Activated T-cell treated with anti-CD3 and anti-CD28 coated beads, Interleukin-2, amount 50 U/mL, for 72 hours (primary cell): ENCODE results near the gene RTL5. TPM values are rescaled to one million over a fixed set of nuclear protein-coding genes. Genes with fewer than 3 reads are reported as not detected.
A peak's percentile ranks its signal among the peaks of the same experiment; 100 is the strongest.
"Not testable (repeated sequence)": the region's sequence is repeated elsewhere in the genome, so short reads cannot be mapped to it uniquely, and the experiment has no call there.

Experiments
- ATAC-seq, 2 donors: fragments of 150-1000 bp; cut with Tn5 transposase; replicated peaks in 1 of 2; 2 replicates each; pipeline ENCODE4 v1.10.0; 2021; ENCODE audit warnings: moderate library complexity in 2 of 2, mild to moderate bottlenecking in 1 of 2
- DNase-seq, 2 donors: peaks; one replicate each; pipeline ENCODE4 v3.0.0; 2021 to 2022; ENCODE audit warnings: mixed read lengths in 1 of 2
- H3K27ac Mint-ChIP-seq: one replicate; pipeline ENCODE4 v1.8.0; 2022; ENCODE audit warnings: mild to moderate bottlenecking, moderate library complexity, mixed read lengths
- H3K27me3 Mint-ChIP-seq: one replicate; pipeline ENCODE4 v1.8.0; 2022; ENCODE audit warnings: low read depth, mixed read lengths
- H3K36me3 Mint-ChIP-seq, 2 donors: one replicate each; pipeline ENCODE4 v1.8.0; 2022; ENCODE audit warnings: mixed read lengths in 2 of 2, mild to moderate bottlenecking in 1 of 2; ENCODE audit not compliant: insufficient read depth in 2 of 2
- H3K4me1 Mint-ChIP-seq: one replicate; pipeline ENCODE4 v1.8.0; 2022; ENCODE audit warnings: low read depth, mixed read lengths
- H3K4me3 Mint-ChIP-seq, 2 donors: one replicate each; pipeline ENCODE4 v1.8.0; 2022; ENCODE audit warnings: mild to moderate bottlenecking in 2 of 2, mixed read lengths in 2 of 2, moderate library complexity in 2 of 2
- H3K9me3 Mint-ChIP-seq, 2 donors: one replicate each; pipeline ENCODE4 v1.8.0; 2022; ENCODE audit warnings: mixed read lengths in 2 of 2
- total RNA-seq, 2 donors: library from RNA; stranded (reverse); gene quantifications; one replicate each; pipeline ENCODE4 v1.2.3, GENCODE V29; 2022

Gene RTL5
- under 1 TPM; 0.17 to 0.74 TPM for total RNA-seq

DNA sequence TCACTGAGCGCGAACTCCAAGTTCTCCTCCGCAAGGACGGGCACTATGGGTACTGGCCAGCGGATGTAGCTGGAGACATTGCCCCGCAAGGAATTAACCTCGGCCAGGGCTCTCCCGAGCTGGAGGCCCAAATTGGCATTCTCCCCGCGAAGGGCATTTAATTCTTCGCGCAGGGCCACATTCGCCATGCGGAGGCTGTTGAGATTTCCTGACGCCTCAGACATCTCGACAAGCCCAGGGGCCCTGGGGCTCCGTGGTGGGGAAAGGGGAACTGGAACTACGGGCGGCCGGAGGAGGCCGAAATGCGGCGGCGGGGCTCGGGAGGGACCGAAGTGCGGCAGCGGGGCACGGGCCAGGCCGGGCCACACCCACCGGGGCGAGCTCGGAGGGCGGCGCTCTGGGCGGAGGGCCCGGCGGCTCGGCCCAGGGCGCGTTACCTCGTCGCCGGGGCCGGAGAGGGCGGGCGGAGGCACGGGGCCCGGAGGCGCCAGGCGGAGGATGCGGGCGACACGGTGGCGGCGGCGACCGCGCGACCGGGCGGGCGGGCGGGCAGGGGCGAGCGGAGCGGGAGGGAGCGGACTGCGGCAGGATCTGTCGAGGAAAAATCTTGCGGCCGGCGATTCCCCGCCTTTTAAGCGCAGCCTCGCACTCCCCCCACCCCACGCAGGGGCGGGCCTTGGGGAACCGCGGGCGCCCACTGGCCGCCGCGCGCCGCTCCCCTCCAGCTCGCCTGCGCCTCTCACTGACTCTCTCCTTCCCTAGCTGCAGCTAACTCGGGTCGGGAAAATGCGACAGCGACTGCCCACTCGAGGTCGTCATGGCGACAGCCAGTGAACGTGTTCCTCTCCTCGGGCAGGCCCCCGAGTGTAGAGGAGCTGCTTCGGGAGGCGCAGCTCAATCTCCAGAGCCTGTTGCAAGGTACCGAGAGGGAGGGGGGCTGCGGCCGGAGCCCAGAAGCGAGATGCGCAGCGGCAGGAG lies at the start of gene RTL5:
Gene RTL5 (minus strand): TSS at position 599 of the 978 bp plus-strand sequence.
- H3K4me3 Mint-ChIP-seq = peak within 1 kb of the TSS; percentile 77 to 87

DNA sequence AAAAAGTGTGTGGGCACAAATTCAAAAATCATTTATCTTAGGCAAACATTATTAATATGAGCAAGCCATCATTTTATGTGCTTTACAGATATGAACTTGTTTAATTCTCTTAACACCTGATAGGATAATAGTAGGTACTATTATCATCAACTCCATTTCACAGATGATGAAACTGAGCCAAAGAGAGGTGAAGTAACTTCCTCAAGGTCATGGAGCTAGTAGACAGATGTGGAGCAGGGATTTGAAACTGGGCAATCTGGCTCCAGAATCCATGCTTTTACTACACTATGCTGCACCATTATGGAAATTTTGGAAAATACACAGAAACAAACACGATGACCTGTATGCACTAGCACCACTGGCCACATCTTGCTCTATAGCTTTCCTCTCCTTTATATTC lies 48.8 kb upstream of the RTL5 start:
- Mint-ChIP-seq H3K36me3 (peaks cover 0 to 2% of the 10 kb centered on the region in 2 donors), H3K4me1 (peaks cover 15% of the 10 kb centered on the region), H3K27me3 (peaks cover 5% of the 10 kb centered on the region), H3K9me3 (no peaks in the 10 kb centered on the region), H3K4me3 (no peak overlapping the region), H3K27ac (no peak overlapping the region)
- ATAC-seq (no peak), DNase-seq (no peak)

More for the DNA sequence above, at the start of gene RTL5:
- ATAC-seq (peak; percentile 66 to 79), DNase-seq (peak; percentile 35 to 38)
- H3K9me3 Mint-ChIP-seq = no peaks in the 10 kb centered on the region
- H3K27ac Mint-ChIP-seq = no peak within 1 kb of the TSS
- no peaks in the 10 kb centered on the region for H3K4me1 Mint-ChIP-seq
- H3K27me3 Mint-ChIP-seq = peaks cover 79% of the 10 kb centered on the region
- H3K36me3 Mint-ChIP-seq = no peaks in the 10 kb centered on the region

GRCh38 chrX:72176981-72177380 lies 45.3 kb upstream of the RTL5 start:
- ATAC-seq = no peak
- H3K4me1 Mint-ChIP-seq = peaks cover 9% of the 10 kb centered on the region

GRCh38 chrX:72176289-72176688 lies 44.6 kb upstream of the RTL5 start:
- not testable (repeated sequence) for H3K27ac Mint-ChIP-seq, DNase-seq, H3K27me3 Mint-ChIP-seq, H3K9me3 Mint-ChIP-seq, ATAC-seq, H3K4me3 Mint-ChIP-seq, H3K36me3 Mint-ChIP-seq, H3K4me1 Mint-ChIP-seq

More at GRCh38 chrX:72176981-72177380, 45.3 kb upstream of the RTL5 start:
- no peaks in the 10 kb centered on the region for H3K9me3 Mint-ChIP-seq
- peaks cover 0 to 3% of the 10 kb centered on the region in 2 donors for H3K36me3 Mint-ChIP-seq
- no peak overlapping the region for H3K27ac Mint-ChIP-seq
- DNase-seq = no peak
- no peak overlapping the region for H3K4me3 Mint-ChIP-seq
- no peaks in the 10 kb centered on the region for H3K27me3 Mint-ChIP-seq

DNA sequence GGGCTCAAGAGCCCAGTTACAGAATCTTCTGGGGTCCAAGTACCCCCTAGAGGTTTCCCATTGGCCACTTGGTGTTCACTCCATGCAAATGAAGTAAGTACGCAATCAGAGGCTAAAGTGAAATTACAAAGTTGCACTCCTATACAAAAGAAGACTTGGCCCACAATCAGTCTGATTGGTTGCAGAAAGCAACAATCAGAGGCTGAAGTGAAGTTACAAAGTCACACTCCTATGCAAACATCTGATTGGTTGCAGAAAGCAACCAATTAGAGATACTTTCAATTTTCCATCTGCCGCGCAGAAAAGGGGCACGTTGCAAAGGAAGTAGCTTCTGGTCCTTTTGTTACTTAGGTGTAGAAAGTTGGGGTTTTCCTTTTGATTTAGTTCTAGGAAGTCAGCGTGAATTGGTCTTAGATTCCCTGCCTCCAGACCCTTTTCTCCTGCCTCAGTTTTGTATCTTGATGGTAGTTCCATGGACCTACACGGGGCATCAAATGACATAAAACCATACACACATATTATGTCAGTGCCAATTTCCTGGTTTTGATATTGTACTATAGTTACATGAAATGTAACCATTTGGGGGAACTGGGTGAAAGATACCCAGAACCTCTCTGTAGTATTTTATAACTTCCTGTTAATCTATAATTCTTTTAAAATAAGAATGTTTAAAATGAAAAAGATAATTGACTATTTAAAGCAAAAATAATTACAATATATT lies 37.5 kb upstream of the RTL5 start:
- Mint-ChIP-seq H3K27me3 (no peaks in the 10 kb centered on the region), H3K27ac (peak overlapping the region; percentile 91), H3K4me3 (peak overlapping the region; percentile 57 to 89), H3K36me3 (no peaks in the 10 kb centered on the region), H3K9me3 (no peaks in the 10 kb centered on the region), H3K4me1 (peaks cover 8% of the 10 kb centered on the region)
- ATAC-seq (peak; percentile 87 to 94), DNase-seq (peak; percentile 17 to 29)

GRCh38 chrX:72165551-72165950 lies 33.8 kb upstream of the RTL5 start:
- ATAC-seq = no peak

DNA sequence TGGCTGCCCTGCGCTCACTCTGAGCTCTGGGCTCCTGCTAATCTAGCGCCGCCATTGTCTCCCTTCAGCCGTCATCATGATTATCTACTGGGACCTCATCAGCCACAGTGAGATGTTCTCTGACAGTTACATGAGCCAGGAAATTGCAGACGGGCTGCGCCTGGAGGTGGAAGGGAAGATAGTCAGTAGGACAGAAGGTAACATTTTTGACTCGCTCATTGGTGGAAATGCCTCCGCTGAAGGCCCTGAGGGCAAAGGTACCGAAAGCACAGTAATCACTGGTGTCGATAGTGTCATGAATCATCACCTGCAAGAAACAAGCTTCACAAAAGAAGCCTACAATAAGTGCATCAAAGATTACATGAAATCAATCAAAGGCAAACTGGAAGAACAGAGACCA lies 28.1 kb upstream of the RTL5 start:
- Mint-ChIP-seq H3K9me3 (no peaks in the 10 kb centered on the region), H3K36me3 (peaks cover 0 to 3% of the 10 kb centered on the region in 2 donors), H3K27ac (no peak overlapping the region), H3K27me3 (peaks cover 44% of the 10 kb centered on the region), H3K4me1 (no peaks in the 10 kb centered on the region), H3K4me3 (no peak overlapping the region)
- DNase-seq (no peak), ATAC-seq (no peak)

More at GRCh38 chrX:72165551-72165950, 33.8 kb upstream of the RTL5 start:
- no peak overlapping the region for H3K4me3 Mint-ChIP-seq
- H3K9me3 Mint-ChIP-seq = no peaks in the 10 kb centered on the region
- H3K36me3 Mint-ChIP-seq = no peaks in the 10 kb centered on the region
- H3K27ac Mint-ChIP-seq = no peak overlapping the region
- H3K27me3 Mint-ChIP-seq = peaks cover 9% of the 10 kb centered on the region
- no peak for DNase-seq
- H3K4me1 Mint-ChIP-seq = peaks cover 8% of the 10 kb centered on the region

DNA sequence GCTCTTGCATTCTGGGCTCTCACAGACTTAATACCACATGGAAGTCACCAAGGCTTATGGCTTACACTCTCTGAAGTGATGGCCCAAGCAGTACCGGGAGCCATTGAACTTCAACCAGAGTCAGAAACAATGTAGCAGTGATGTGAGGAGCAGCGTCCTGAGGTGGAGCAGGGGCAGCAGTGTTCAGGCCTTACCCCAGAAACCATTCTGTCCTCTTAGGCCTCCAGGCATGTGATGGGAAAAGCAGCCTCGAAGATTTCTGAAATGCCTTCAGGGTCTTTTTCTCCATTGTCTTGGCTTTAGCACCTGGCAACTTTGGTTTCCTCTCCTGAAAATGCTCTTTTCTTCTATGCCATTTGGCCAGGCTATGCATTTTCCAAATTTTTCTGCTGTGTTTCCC lies 27.1 kb upstream of the RTL5 start:
- Mint-ChIP-seq H3K36me3 (peaks cover 0 to 3% of the 10 kb centered on the region in 2 donors), H3K27me3 (peaks cover 44% of the 10 kb centered on the region), H3K9me3 (no peaks in the 10 kb centered on the region), H3K4me1 (no peaks in the 10 kb centered on the region), H3K4me3 (no peak overlapping the region), H3K27ac (no peak overlapping the region)
- DNase-seq = no peak
- no peak for ATAC-seq

- Mint-ChIP-seq H3K27me3 (peaks cover 60% of the 10 kb centered on the region), H3K27ac (no peak overlapping the region), H3K4me3 (no peak overlapping the region), H3K4me1 (peaks cover 25% of the 10 kb centered on the region), H3K9me3 (no peaks in the 10 kb centered on the region), H3K36me3 (no peaks in the 10 kb centered on the region)
- ATAC-seq (no peak), DNase-seq (no peak)
Measured at GRCh38 chrX:72146527-72146926, 14.8 kb upstream of the RTL5 start.

DNA sequence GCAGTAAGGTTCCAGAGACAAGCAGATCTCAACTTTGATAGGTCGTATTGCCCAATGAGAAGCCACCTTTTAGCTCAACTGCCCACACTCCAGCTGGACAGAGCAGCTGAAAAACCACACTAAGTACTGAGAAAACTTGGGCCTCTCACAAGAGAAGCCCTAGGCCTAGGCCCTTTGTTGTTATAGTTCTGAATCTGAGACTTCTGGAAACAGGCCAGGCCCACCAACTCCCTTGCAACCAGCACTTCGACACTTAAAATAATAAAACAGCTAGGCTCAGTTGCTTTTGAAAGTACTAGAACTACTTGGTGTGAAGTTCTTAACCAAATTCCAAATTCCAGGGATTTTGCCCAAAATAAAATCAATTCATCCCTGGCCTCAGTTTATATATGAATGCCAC lies 13.5 kb upstream of the RTL5 start:
- Mint-ChIP-seq H3K9me3 (no peaks in the 10 kb centered on the region), H3K36me3 (no peaks in the 10 kb centered on the region), H3K4me1 (peaks cover 30% of the 10 kb centered on the region), H3K27me3 (peaks cover 70% of the 10 kb centered on the region), H3K27ac (no peak overlapping the region), H3K4me3 (no peak overlapping the region)
- DNase-seq (no peak), ATAC-seq (no peak)

GRCh38 chrX:72143609-72143907 lies 11.8 kb upstream of the RTL5 start:
- Mint-ChIP-seq H3K36me3 (no peaks in the 10 kb centered on the region), H3K4me1 (peaks cover 30% of the 10 kb centered on the region), H3K27me3 (peaks cover 76% of the 10 kb centered on the region), H3K9me3 (no peaks in the 10 kb centered on the region), H3K27ac (no peak overlapping the region), H3K4me3 (no peak overlapping the region)
- no peak for ATAC-seq
- DNase-seq = no peak

DNA sequence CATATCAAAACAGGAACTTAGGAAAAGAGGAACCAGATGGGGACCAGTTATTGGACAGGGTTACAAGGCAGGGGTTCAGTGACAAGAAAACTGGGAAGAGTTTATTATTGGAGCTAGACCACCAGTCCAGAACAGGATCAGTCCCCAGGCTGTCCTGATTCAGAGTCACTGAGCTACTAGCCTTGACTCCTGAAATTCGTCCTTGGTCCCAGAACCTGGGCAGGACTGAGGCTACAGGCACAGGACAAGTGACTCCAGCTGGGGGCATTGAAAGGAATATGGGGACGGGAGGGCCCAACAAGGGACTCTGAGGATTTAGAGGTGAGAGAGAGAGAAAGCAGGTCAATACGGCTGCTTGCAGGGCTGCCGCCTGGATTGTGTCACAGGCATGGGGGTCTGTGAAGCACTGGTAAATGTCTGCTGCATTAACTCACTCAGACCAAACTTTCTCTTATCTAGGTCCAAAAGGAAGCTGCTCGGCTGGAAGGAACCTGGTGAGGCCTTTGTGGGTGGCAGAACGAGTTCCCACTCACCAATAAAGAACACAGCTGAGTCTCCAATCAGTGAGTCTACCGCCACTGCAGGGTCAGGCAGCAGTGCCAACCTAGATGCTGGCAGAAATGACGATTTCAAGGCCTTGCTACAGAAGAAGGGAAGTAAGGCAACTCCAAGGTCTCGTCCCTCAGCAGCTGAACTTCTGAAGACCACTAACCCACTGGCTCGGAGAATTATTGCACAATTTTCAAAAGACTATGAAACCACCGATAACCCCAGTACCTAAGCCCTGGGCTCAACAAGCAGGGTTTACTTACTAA lies 11.3 kb upstream of the RTL5 start:
- Mint-ChIP-seq H3K27me3 (peaks cover 71% of the 10 kb centered on the region), H3K36me3 (no peaks in the 10 kb centered on the region), H3K4me3 (no peak overlapping the region), H3K9me3 (no peaks in the 10 kb centered on the region), H3K4me1 (peaks cover 30% of the 10 kb centered on the region), H3K27ac (no peak overlapping the region)
- no peak for ATAC-seq
- no peak for DNase-seq
